Mucosa of stomach (tissue), 1 donor: ENCODE data around the gene GNL1.
"Not testable (repeated sequence)": the region's sequence is repeated elsewhere in the genome, so short reads cannot be mapped to it uniquely, and the experiment has no call there.

ENCODE experiments used
- H3K27me3 ChIP-seq: one replicate; pipeline ENCODE4 v1.7.0; 2013; ENCODE audit warnings: mild to moderate bottlenecking, low read length; ENCODE audit not compliant: control insufficient read depth, insufficient read depth
- H3K36me3 ChIP-seq: one replicate; pipeline ENCODE4 v1.7.0; 2013; ENCODE audit warnings: low read length; ENCODE audit not compliant: control insufficient read depth, insufficient read depth
- H3K4me1 ChIP-seq: one replicate; pipeline ENCODE4 v1.7.0; 2013; ENCODE audit warnings: mild to moderate bottlenecking, low read length; ENCODE audit not compliant: control insufficient read depth, insufficient read depth
- H3K4me3 ChIP-seq: one replicate; pipeline ENCODE4 v1.7.0; 2013; ENCODE audit warnings: low read length
- H3K9ac ChIP-seq: one replicate; pipeline ENCODE4 v1.7.0; 2013; ENCODE audit warnings: mild to moderate bottlenecking, low read length, moderate library complexity
- H3K9me3 ChIP-seq: one replicate; pipeline ENCODE4 v1.7.0; 2013; ENCODE audit warnings: mild to moderate bottlenecking, low read length, moderate library complexity; ENCODE audit not compliant: control insufficient read depth
- donor health status: Pancreatic carcinoma.

Gene GNL1, protein sequence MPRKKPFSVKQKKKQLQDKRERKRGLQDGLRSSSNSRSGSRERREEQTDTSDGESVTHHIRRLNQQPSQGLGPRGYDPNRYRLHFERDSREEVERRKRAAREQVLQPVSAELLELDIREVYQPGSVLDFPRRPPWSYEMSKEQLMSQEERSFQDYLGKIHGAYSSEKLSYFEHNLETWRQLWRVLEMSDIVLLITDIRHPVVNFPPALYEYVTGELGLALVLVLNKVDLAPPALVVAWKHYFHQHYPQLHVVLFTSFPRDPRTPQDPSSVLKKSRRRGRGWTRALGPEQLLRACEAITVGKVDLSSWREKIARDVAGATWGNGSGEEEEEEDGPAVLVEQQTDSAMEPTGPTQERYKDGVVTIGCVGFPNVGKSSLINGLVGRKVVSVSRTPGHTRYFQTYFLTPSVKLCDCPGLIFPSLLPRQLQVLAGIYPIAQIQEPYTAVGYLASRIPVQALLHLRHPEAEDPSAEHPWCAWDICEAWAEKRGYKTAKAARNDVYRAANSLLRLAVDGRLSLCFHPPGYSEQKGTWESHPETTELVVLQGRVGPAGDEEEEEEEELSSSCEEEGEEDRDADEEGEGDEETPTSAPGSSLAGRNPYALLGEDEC

DNA sequence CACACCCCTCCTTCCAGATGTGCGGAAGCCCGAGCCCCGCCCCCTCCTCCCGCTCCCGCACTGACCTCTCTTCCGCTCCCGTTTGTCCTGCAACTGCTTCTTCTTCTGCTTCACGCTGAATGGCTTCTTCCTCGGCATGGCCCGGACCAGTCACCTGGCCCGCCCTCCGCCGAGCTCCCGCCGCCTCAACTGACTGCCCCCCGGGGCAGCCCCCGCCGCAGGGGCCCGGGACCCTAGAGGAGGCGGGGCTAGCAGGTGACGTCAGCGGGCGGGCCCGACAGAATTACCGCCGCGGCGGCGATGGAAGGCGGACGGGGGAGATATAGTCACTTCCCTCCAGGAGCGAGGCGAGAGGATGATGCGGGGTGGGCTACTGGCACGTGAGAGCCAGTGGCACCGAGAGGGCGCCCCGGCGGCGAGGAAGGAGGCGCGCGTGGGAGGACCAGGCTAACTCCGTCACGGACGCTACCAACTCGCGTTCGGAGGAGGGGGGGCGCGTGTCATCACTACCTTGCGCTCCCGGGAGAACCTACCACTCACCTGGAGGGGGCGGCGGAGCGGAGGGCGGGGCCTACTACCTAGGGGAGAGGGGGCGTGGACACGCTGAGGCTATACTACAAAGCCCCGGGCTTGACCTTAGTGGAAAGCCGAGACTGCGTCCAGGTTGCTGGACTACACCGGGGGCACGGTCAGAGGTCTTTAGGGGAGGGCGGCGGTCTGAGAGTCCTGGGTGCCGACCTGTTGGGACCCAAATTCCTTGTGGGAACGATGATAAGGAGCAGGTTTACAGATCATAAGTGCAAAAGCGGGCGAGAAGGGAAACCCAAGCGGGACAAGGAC, at the start of gene GNL1:
GNL1 (minus strand) TSS at position 424 of the 840 bp plus-strand sequence; CDS start at position 138, 286 bp downstream.
- Histone ChIP-seq H3K36me3 (peaks cover 6% of the 10 kb centered on the region), H3K4me1 (peaks cover 13% of the 10 kb centered on the region), H3K9me3 (no peaks in the 10 kb centered on the region), H3K27me3 (no peaks in the 10 kb centered on the region), H3K4me3 (peak within 1 kb of the TSS; percentile 86), H3K9ac (peak within 1 kb of the TSS; percentile 86)

GRCh38 chr6:30603961-30604360, 47.7 kb upstream of the GNL1 start:
- H3K4me3 ChIP-seq = no peak overlapping the region
- peaks cover 25% of the 10 kb centered on the region for H3K36me3 ChIP-seq
- H3K9ac ChIP-seq = no peak overlapping the region
- no peaks in the 10 kb centered on the region for H3K27me3 ChIP-seq
- H3K4me1 ChIP-seq = no peaks in the 10 kb centered on the region
- no peaks in the 10 kb centered on the region for H3K9me3 ChIP-seq

DNA sequence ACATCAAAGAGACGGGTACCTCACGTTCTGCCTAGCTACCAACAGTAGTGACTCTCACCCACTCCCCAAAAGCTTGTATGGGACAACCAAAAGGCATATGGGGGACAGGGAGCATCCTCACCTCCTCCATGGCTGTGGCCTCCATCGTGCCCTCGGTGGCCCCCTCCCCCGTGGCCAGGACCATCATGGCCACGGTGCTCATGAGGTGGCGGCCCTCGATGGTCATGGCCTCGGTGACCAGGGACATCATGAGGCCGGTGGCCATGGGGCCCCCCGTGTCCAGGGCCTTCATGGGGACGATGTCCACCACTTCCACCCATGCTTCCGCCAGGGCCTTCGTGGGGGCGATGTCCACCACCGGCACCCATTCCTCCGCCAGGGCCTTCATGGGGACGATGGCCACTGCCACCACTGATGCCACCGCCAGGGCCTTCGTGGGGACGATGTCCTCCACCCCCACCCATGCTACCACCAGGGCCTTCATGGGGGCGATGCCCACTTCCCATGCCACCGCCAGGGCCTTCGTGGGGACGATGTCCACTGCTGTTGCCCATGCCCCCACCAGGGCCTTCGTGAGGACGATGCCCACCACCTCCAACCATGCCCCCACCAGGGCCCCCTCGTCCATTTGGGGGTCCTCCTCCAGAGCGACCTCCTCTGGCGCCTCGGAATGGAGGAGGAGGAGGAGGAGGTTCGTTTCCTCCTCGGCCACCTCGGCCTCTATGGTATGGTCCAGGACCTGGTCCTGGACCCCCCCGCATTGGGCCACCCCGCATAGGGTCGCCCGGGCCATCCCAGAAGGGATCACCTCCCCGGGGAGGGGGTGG, 45.7 kb upstream of the GNL1 start:
- H3K4me3 ChIP-seq = no peak overlapping the region
- no peaks in the 10 kb centered on the region for H3K9me3 ChIP-seq
- no peaks in the 10 kb centered on the region for H3K27me3 ChIP-seq
- peaks cover 25% of the 10 kb centered on the region for H3K36me3 ChIP-seq
- H3K4me1 ChIP-seq = peaks cover 2% of the 10 kb centered on the region
- no peak overlapping the region for H3K9ac ChIP-seq

GRCh38 chr6:30601436-30601814, 45.1 kb upstream of the GNL1 start:
- Histone ChIP-seq H3K9me3 (no peaks in the 10 kb centered on the region), H3K36me3 (peaks cover 25% of the 10 kb centered on the region), H3K4me3 (no peak overlapping the region), H3K9ac (no peak overlapping the region), H3K4me1 (peaks cover 3% of the 10 kb centered on the region), H3K27me3 (no peaks in the 10 kb centered on the region)

DNA sequence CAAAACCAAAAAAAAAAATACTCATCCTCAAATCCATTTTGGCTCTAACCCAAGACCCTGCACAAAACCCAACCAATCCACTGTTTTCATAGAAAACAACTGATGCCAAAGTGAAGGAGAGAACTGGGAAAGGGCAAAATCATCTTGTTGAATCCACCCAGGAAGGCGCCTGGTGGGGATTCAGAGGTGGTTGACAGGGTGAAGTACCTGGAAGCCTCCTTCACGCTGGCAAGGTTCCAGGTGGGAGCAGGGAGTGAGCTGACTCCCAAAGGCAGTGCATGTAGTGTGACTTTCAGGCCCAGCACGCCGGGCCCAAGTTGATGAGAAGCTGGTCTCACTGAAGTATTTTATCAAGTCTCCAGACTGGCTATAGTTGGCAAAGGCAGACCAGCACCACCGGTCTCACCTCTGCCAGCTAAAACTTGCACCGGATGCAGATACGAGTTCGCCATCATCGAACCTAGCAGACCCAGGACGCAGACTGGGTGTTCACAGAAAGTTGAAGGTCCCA, 44.2 kb upstream of the GNL1 start:
- no peaks in the 10 kb centered on the region for H3K27me3 ChIP-seq
- H3K4me1 ChIP-seq = peaks cover 3% of the 10 kb centered on the region
- H3K36me3 ChIP-seq = peaks cover 20% of the 10 kb centered on the region
- H3K9ac ChIP-seq = no peak overlapping the region
- H3K9me3 ChIP-seq = no peaks in the 10 kb centered on the region
- no peak overlapping the region for H3K4me3 ChIP-seq

DNA sequence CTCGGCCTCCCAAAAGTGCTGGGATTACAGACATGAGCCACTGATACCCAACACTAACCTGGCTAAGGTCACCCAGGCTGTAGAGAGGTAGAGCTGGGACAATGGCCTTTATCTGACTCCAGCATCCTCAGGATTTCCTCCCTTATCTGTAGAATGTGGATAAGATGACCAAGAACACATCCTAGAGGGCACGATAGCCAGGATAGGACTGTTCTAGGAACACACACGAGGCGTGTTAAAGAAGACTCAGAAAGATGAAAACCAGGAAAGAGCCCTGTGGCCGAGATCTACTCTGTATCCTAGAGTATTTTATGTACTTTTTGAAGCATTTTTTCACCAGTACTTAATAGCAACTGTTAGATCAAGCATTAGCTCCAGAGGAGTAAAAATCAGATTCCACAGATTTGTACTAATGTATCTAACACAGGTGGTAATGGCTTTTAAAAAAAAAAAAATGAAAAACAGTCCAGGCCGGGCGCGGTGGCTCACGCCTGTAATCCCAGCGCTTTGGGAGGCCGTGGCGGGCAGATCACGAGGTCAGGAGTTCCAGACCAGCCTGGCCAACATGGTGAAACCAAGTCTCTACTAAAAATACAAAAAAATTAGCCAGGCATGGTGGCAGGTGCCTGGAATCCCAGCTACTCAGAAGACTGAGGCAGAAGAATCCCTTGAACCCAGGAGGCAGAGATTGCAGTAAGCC, 43.5 kb upstream of the GNL1 start:
- Histone ChIP-seq H3K27me3 (no peaks in the 10 kb centered on the region), H3K9ac (no peak overlapping the region), H3K36me3 (peaks cover 14% of the 10 kb centered on the region), H3K9me3 (no peaks in the 10 kb centered on the region), H3K4me1 (peaks cover 3% of the 10 kb centered on the region), H3K4me3 (no peak overlapping the region)

DNA sequence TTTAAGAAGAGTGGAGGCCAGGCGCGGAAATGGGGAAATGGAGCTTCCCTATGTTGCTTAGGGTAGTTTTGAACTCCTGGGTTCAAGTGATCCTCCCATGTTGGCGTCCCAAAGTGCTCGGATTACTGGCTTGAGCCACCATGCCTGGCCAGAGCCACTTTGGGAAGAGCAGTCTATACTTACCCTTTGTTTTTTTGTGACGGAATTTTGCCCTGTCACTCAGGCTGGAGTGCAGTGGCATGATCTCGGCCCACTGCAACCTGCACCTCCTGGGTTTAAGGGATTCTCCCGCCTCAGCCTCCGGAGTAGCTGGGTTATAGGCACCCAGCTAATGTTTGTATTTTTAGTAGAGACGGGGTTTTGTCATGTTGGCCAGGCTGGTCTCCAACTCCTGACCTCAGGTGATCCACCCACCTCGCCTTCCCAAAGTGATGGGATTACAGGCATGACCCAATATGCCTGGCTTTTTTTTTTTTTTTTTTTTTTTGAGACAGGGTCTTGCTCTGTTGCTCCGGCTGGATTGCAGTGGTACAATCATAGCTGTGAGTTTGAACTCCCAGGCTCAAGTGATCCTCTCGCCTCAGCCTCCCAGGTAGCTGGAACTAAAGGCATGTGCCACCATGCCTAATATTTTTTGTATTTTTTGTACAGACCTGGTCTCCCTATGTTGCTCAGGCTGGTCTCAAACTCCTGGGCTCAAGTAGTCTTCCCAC, 42.8 kb upstream of the GNL1 start:
- peaks cover 8% of the 10 kb centered on the region for H3K36me3 ChIP-seq
- H3K4me1 ChIP-seq = peaks cover 3% of the 10 kb centered on the region
- no peak overlapping the region for H3K9ac ChIP-seq
- no peaks in the 10 kb centered on the region for H3K27me3 ChIP-seq
- no peaks in the 10 kb centered on the region for H3K9me3 ChIP-seq
- no peak overlapping the region for H3K4me3 ChIP-seq

DNA sequence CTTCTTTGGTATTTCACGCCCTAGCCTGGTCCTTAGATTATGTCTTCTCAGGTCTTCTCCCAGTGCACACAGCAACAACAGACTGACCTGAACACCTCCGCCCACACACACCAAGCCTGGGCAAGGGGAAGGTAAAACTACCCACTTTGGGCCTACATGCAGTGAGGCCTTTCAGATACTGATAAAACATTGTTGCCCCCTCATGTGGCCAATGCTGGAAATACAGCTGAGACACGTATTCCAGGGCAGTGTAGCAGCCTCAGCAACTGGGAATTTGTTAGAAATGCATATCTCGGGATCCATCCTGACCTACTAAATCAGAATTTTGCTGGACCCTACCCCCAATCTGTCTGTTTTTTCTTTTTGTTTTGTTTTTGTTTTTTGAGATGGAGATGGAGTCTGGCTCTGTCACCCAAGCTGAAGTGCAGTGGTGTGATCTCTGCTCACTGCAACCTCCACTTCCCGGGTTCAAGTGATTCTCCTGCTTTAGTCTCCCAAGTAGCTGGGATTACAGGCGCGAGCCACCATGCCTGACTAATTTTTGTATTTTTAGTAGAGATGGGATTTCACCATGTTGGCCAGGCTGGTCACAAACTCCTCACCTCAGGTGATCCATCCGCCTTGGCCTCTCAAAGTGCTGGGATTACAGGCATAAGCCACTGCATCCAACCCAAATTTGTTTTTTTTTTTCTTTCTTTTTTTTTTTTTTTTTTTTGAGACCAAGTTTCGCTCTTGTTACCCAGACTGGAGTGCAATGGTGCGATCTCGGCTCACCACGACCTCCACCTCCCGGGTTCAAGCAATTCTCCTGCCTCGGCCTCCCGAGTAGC, 41.2 kb upstream of the GNL1 start:
- not testable (repeated sequence) for H3K9me3 ChIP-seq, H3K36me3 ChIP-seq, H3K4me3 ChIP-seq, H3K9ac ChIP-seq, H3K4me1 ChIP-seq, H3K27me3 ChIP-seq

- H3K9ac ChIP-seq = no peak overlapping the region
- H3K9me3 ChIP-seq = no peaks in the 10 kb centered on the region
- H3K4me3 ChIP-seq = no peak overlapping the region
- H3K27me3 ChIP-seq = no peaks in the 10 kb centered on the region
- peaks cover 14% of the 10 kb centered on the region for H3K36me3 ChIP-seq
- peaks cover 3% of the 10 kb centered on the region for H3K4me1 ChIP-seq
Observed at GRCh38 chr6:30592287-30592686, 36.0 kb upstream of the GNL1 start.

- peaks cover 22% of the 10 kb centered on the region for H3K36me3 ChIP-seq
- no peak overlapping the region for H3K9ac ChIP-seq
- H3K4me1 ChIP-seq = no peaks in the 10 kb centered on the region
- H3K4me3 ChIP-seq = no peak overlapping the region
- no peaks in the 10 kb centered on the region for H3K27me3 ChIP-seq
- no peaks in the 10 kb centered on the region for H3K9me3 ChIP-seq
Observed at GRCh38 chr6:30591008-30591407, 34.7 kb upstream of the GNL1 start.
